DOHH2 (cell line): ENCODE measurements around the gene PAX2.

Experiments used
- H3F3A ChIP-seq: fragments of 200-600 bp; sonication (generic), shearing (Covaris generic); 2 replicates; pipeline ENCODE4 v1.6.0; 2016; ENCODE audit warnings: antibody characterized with exemption, mild to moderate bottlenecking; ENCODE audit not compliant: control insufficient read depth, insufficient read depth
- H3K27ac ChIP-seq: fragments of 200-600 bp; sonication (generic); 2 replicates; pipeline ENCODE4 v1.5.1; 2014; ENCODE audit warnings: low read depth, mild to moderate bottlenecking, low read length, moderate library complexity
- H3K27me3 ChIP-seq: fragments of 200-600 bp; sonication (generic); 2 replicates; pipeline ENCODE4 v1.6.1; 2014; ENCODE audit warnings: mild to moderate bottlenecking, low read length, mixed read lengths; ENCODE audit not compliant: control insufficient read depth
- H3K36me3 ChIP-seq: fragments of 200-600 bp; sonication (generic); 2 replicates; pipeline ENCODE4 v1.6.1; 2014; ENCODE audit warnings: mild to moderate bottlenecking, low read length, moderate library complexity, mixed read lengths; ENCODE audit not compliant: control insufficient read depth
- H3K4me1 ChIP-seq: fragments of 200-600 bp; sonication (generic); 2 replicates; pipeline ENCODE4 v1.6.1; 2014; ENCODE audit warnings: mild to moderate bottlenecking, low read length, mixed read lengths; ENCODE audit not compliant: control insufficient read depth
- H3K4me2 ChIP-seq: fragments of 200-600 bp; sonication (generic); 2 replicates; pipeline ENCODE4 v1.6.0; 2014; ENCODE audit warnings: mild to moderate bottlenecking, low read length, moderate library complexity
- H3K4me3 ChIP-seq: fragments of 200-600 bp; sonication (generic); 2 replicates; pipeline ENCODE4 v1.5.1; 2014; ENCODE audit warnings: mild to moderate bottlenecking, low read length, mixed read lengths
- H3K79me2 ChIP-seq: fragments of 200-600 bp; sonication (generic); 2 replicates; pipeline ENCODE4 v1.6.1; 2014; ENCODE audit warnings: mild to moderate bottlenecking, low read length, mixed read lengths; ENCODE audit not compliant: control insufficient read depth
- H3K9me2 ChIP-seq: fragments of 200-600 bp; sonication (generic); replicated peaks from 2 replicates; pipeline ENCODE4 v1.6.1; 2014; ENCODE audit warnings: mild to moderate bottlenecking, low read length, mixed read lengths; ENCODE audit not compliant: control insufficient read depth
- H3K9me3 ChIP-seq: fragments of 200-600 bp; sonication (generic); 2 replicates; pipeline ENCODE4 v1.6.1; 2014; ENCODE audit warnings: antibody characterized with exemption, low read length, mixed read lengths; ENCODE audit not compliant: control insufficient read depth, insufficient read depth
- H4K20me1 ChIP-seq: fragments of 200-600 bp; sonication (generic); 2 replicates; pipeline ENCODE4 v1.6.0; 2014; ENCODE audit warnings: low read depth, mild to moderate bottlenecking, antibody characterized with exemption, low read length, moderate library complexity; ENCODE audit not compliant: control insufficient read depth, insufficient read depth
- CTCF ChIP-seq: fragments of 200-600 bp; sonication (generic); IDR thresholded peaks from one replicate; pipeline ENCODE4 v1.5.1; 2014; ENCODE audit warnings: antibody characterized with exemption, mild to moderate bottlenecking, low read depth, low read length; ENCODE audit not compliant: poor library complexity, severe bottlenecking
- EZH2phosphoT487 ChIP-seq: fragments of 200-600 bp; sonication (generic); IDR thresholded peaks from 2 replicates; pipeline ENCODE4 v1.6.1; 2017; ENCODE audit warnings: borderline replicate concordance, mild to moderate bottlenecking, antibody characterized with exemption, low read length, moderate library complexity, mixed read lengths

The PAX2 gene

DNA sequence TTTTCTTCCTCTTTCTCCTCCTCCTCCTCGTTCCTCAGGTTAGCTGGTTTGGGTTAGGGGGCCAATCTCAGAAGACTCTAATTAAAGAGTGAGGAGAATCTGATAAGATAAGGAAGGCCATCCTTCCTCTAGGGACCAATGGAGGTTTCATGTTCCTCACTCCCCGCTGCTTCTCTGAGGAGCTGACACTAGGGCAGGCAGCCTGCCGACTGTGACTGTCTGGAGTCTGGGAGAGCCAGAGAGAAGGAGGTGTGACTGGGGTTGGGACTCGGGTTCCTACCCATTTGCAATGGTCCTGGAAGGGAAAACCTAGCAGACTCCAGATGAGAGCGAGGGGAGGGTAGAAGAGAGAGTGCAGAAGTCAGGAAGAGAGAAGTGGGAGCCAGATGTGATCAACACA is 15.3 kb downstream of the PAX2 start:
- Histone ChIP-seq H3K27ac (no peak overlapping the region), H3K4me2 (no peak overlapping the region), H4K20me1 (no peaks in the 10 kb centered on the region), H3K27me3 (peaks cover 23% of the 10 kb centered on the region), H3K79me2 (no peaks in the 10 kb centered on the region), H3K9me3 (no peaks in the 10 kb centered on the region), H3K9me2 (no peaks in the 10 kb centered on the region), H3K36me3 (no peaks in the 10 kb centered on the region), H3K4me1 (peaks cover 4% of the 10 kb centered on the region; the same call in 1 of the 2 replicates), H3F3A (no peaks in the 10 kb centered on the region), H3K4me3 (no peak overlapping the region)
- TF ChIP-seq EZH2phosphoT487 (no peak), CTCF (no peak)

- H3K4me3 ChIP-seq, result no peak overlapping the region
- no peaks in the 10 kb centered on the region for H3F3A ChIP-seq
- no peaks in the 10 kb centered on the region for H3K9me2 ChIP-seq
- no peaks in the 10 kb centered on the region for H4K20me1 ChIP-seq
- TF ChIP-seq CTCF (no peak), EZH2phosphoT487 (no peak)
- peaks cover 4% of the 10 kb centered on the region; the same call in 1 of the 2 replicates for H3K4me1 ChIP-seq
- peaks cover 21% of the 10 kb centered on the region for H3K27me3 ChIP-seq
- H3K9me3 ChIP-seq, result no peaks in the 10 kb centered on the region
- no peak overlapping the region for H3K4me2 ChIP-seq
- H3K27ac ChIP-seq, result no peak overlapping the region
- H3K79me2 ChIP-seq, result no peaks in the 10 kb centered on the region
- H3K36me3 ChIP-seq, result no peaks in the 10 kb centered on the region
These were observed 15.8 kb downstream of the PAX2 start for GRCh38 chr10:100761191-100761590.

DNA sequence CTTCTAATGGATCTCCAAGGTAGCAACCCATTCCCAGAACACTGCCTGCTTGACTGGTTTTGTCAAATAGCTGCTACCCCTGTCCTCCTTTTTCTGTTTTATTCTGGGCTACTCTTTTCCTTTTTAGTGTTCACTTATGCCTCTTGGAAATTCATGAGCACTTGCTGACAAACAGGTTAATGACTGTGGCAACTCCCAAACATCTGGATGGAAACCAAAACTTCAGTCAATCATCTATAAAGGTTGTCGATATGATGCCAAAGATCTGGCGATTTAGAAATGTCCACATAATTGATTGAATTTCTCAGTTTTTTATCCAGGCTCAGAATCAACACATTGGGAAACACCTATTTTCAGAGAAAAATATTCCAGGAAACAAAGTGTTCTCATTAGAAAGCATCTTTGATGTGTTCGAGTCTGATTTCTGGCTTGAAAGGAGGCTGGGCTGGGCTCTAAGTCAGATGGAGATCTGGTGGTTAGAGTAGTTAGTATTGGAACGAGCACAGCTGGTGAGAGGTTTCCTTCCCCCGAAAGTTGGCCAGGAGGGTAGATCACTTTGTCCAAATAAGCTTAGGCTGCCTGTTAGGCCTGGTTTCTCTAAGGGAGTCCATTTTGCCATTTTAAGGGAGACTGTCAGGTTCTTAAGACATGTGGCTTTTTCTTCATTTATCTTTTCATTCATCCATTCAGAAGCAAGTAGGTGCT is 17.8 kb downstream of the PAX2 start:
- Histone ChIP-seq H3K27me3 (peaks cover 11% of the 10 kb centered on the region), H3K27ac (no peak overlapping the region), H3K79me2 (no peaks in the 10 kb centered on the region), H3K9me2 (no peaks in the 10 kb centered on the region), H3K4me3 (no peak overlapping the region), H3K4me2 (no peak overlapping the region), H3F3A (no peaks in the 10 kb centered on the region), H3K4me1 (no peaks in the 10 kb centered on the region), H3K36me3 (no peaks in the 10 kb centered on the region), H4K20me1 (no peaks in the 10 kb centered on the region), H3K9me3 (no peaks in the 10 kb centered on the region)
- no peak for TF ChIP-seq EZH2phosphoT487
- no peak for TF ChIP-seq CTCF
